Thyroid gland (tissue), 4 donors: ENCODE data around the gene ARMH1. TPM values are rescaled to one million over a fixed set of nuclear protein-coding genes. Genes with fewer than 3 reads are reported as not detected.

ENCODE experiments used
- DNase-seq, 2 donors: peaks; one replicate each; pipeline ENCODE4 v3.0.0-alpha.2; 2019
- H3K27ac ChIP-seq, 3 donors: fragments of 200-600 bp; sonication (generic); 1 replicate in 2 of 3; 2 replicates in 1 of 3; pipeline ENCODE4 v1.5.1; 2016 to 2019; ENCODE audit warnings: mild to moderate bottlenecking in 1 of 3, moderate library complexity in 1 of 3
- H3K27me3 ChIP-seq: fragments of 200-600 bp; sonication (generic); one replicate; pipeline ENCODE4 v1.5.1; 2019
- H3K36me3 ChIP-seq, 2 donors: fragments of 200-600 bp; sonication (generic); one replicate each; pipeline ENCODE4 v1.5.1; 2016 to 2019
- H3K4me1 ChIP-seq, 2 donors: fragments of 200-600 bp; sonication (generic); one replicate each; pipeline ENCODE4 v1.5.1; 2017 to 2019
- H3K4me3 ChIP-seq, 3 donors: fragments of 200-600 bp; sonication (generic); replicated peaks in 1 of 3; 1 replicate in 2 of 3; 2 replicates in 1 of 3; pipeline ENCODE4 v1.5.1; 2016; ENCODE audit warnings: mild to moderate bottlenecking in 1 of 3
- H3K9me3 ChIP-seq: fragments of 200-600 bp; sonication (generic); one replicate; pipeline ENCODE4 v1.5.1; 2017
- CTCF ChIP-seq, 6 experiments: fragments of 200-600 bp in 3 of 6; fragments of 450-650 bp in 3 of 6; sonication (generic) in 3 of 6; IDR thresholded peaks; one replicate each; pipeline ENCODE4 v1.5.1; 2016 to 2019; ENCODE audit warnings: antibody characterized with exemption in 6 of 6, mild to moderate bottlenecking in 2 of 6, inconsistent platforms in 1 of 6, moderate library complexity in 1 of 6
- POLR2A ChIP-seq, 2 donors: fragments of 450-650 bp; IDR thresholded peaks; one replicate each; pipeline ENCODE4 v1.6.1; 2017; ENCODE audit warnings: antibody characterized with exemption in 2 of 2, mild to moderate bottlenecking in 2 of 2, moderate library complexity in 1 of 2
- WGBS, 2 donors: methylation state at CpG; one replicate each; pipeline ENCODE4 v1.1.5; 2017; 5-methylcytosine and 5-hydroxymethylcytosine counted together
- intact Hi-C: fragments of 100-400 bp; cut with DNase I; formaldehyde crosslinking; loops from one replicate; pipeline ENCODE4 v1.15.1; 2023
- total RNA-seq, 4 donors: library from RNA; depleted of rRNA; stranded (reverse); fragments of >200 nt; gene quantifications; one replicate each; pipeline ENCODE4 v1.2.3, GENCODE V29; 2016

The ARMH1 gene
- total RNA-seq, 4 donors from 2014 or later, result 1.3 to 1.9 TPM; not detected in 2

GRCh38 chr1:44685881-44686280 is 11.4 kb downstream of the ARMH1 start:
- Histone ChIP-seq H3K36me3 (no peaks in the 10 kb centered on the region), H3K9me3 (no peaks in the 10 kb centered on the region), H3K27ac (no peak overlapping the region), H3K4me1 (no peaks in the 10 kb centered on the region), H3K27me3 (no peaks in the 10 kb centered on the region), H3K4me3 (no peak overlapping the region)
- no peak for TF ChIP-seq CTCF (IDR thresholded peaks at IDR 0.05)
- TF ChIP-seq POLR2A (IDR thresholded peaks at IDR 0.05), result no peak
- WGBS, 2 donors, result 76 to 86% methylated on average over 8 of the region's 8 CpGs
- intact Hi-C loops, result no loop called here
- DNase-seq, result no peak

GRCh38 chr1:44688760-44689446 is 14.4 kb downstream of the ARMH1 start:
- Histone ChIP-seq H3K27me3 (no peaks in the 10 kb centered on the region), H3K4me1 (no peaks in the 10 kb centered on the region), H3K36me3 (no peaks in the 10 kb centered on the region), H3K9me3 (no peaks in the 10 kb centered on the region), H3K4me3 (no peak overlapping the region), H3K27ac (no peak overlapping the region)
- DNase-seq, result no peak
- 72 to 74% methylated on average over 12 of the region's 12 CpGs for WGBS, 2 donors
- TF ChIP-seq CTCF (IDR thresholded peaks at IDR 0.05) (no peak), POLR2A (IDR thresholded peaks at IDR 0.05) (no peak)
- intact Hi-C loops, result no loop called here

GRCh38 chr1:44689447-44689765 is 14.9 kb downstream of the ARMH1 start:
- no peak overlapping the region for H3K4me3 ChIP-seq
- 78 to 81% methylated on average over 3 of the region's 3 CpGs for WGBS, 2 donors
- no peaks in the 10 kb centered on the region for H3K36me3 ChIP-seq

GRCh38 chr1:44693159-44693558 is 18.6 kb downstream of the ARMH1 start:
- no peak overlapping the region for H3K4me3 ChIP-seq
- DNase-seq, result no peak
- no peaks in the 10 kb centered on the region for H3K4me1 ChIP-seq
- no peak overlapping the region for H3K27ac ChIP-seq
- TF ChIP-seq POLR2A (IDR thresholded peaks at IDR 0.05), result no peak
- no peak for TF ChIP-seq CTCF (IDR thresholded peaks at IDR 0.05)
- WGBS, 2 donors, result 85% methylated on average over 2 of the region's 2 CpGs
- intact Hi-C loops, result no loop called here
- no peaks in the 10 kb centered on the region for H3K27me3 ChIP-seq
- no peaks in the 10 kb centered on the region for H3K36me3 ChIP-seq
- no peaks in the 10 kb centered on the region for H3K9me3 ChIP-seq

More at GRCh38 chr1:44689447-44689765, 14.9 kb downstream of the ARMH1 start:
- Histone ChIP-seq H3K4me1 (no peaks in the 10 kb centered on the region), H3K27me3 (no peaks in the 10 kb centered on the region), H3K27ac (no peak overlapping the region), H3K9me3 (no peaks in the 10 kb centered on the region)
- TF ChIP-seq POLR2A (IDR thresholded peaks at IDR 0.05) (no peak), CTCF (IDR thresholded peaks at IDR 0.05) (no peak)
- intact Hi-C loops, result no loop called here
- DNase-seq, result no peak

- no peaks in the 10 kb centered on the region for H3K27me3 ChIP-seq
- H3K4me3 ChIP-seq, result no peak overlapping the region
- no peak overlapping the region for H3K27ac ChIP-seq
- 94 to 99% methylated on average over 3 of the region's 3 CpGs for WGBS, 2 donors
- no peaks in the 10 kb centered on the region for H3K9me3 ChIP-seq
- intact Hi-C loops, result no loop called here
- no peaks in the 10 kb centered on the region for H3K4me1 ChIP-seq
- H3K36me3 ChIP-seq, result no peaks in the 10 kb centered on the region
- no peak for DNase-seq
- TF ChIP-seq POLR2A (IDR thresholded peaks at IDR 0.05), result no peak
Observed at GRCh38 chr1:44693900-44694299, 19.4 kb downstream of the ARMH1 start.
